HEK293 (cell line): Measurements from ENCODE around the gene OR10G7.

Experiments
- CTCF ChIP-seq: fragments of 450-650 bp; formaldehyde crosslinking; IDR thresholded peaks from 2 replicates; pipeline ENCODE4 v1.5.1; 2016; ENCODE audit warnings: missing biosample characterization, missing genetic modification characterization
- REPIN1 ChIP-seq: fragments of 450-650 bp; formaldehyde crosslinking; IDR thresholded peaks from 2 replicates; pipeline ENCODE4 v1.5.1; 2017; ENCODE audit warnings: missing biosample characterization, missing genetic modification characterization, low read depth
- TSHZ1 ChIP-seq: fragments of 450-650 bp; formaldehyde crosslinking; IDR thresholded peaks from 2 replicates; pipeline ENCODE4 v1.5.1; 2016; ENCODE audit warnings: missing biosample characterization, missing genetic modification characterization, borderline replicate concordance
- WT1 ChIP-seq: fragments of 450-650 bp; formaldehyde crosslinking; IDR thresholded peaks from 2 replicates; pipeline ENCODE4 v1.5.1; 2016; ENCODE audit warnings: missing biosample characterization, missing genetic modification characterization
- ZBTB1 ChIP-seq: fragments of 450-650 bp; formaldehyde crosslinking; IDR thresholded peaks from 2 replicates; pipeline ENCODE4 v1.5.1; 2016; ENCODE audit warnings: missing biosample characterization, missing genetic modification characterization
- ZBTB49 ChIP-seq: fragments of 450-650 bp; formaldehyde crosslinking; IDR thresholded peaks from 2 replicates; pipeline ENCODE4 v1.5.1; 2016; ENCODE audit warnings: missing biosample characterization, missing genetic modification characterization, low read depth
- ZBTB8A ChIP-seq: fragments of 450-650 bp; formaldehyde crosslinking; IDR thresholded peaks from 2 replicates; pipeline ENCODE4 v1.5.1; 2016; ENCODE audit warnings: missing biosample characterization, missing genetic modification characterization
- ZNF175 ChIP-seq: fragments of 450-650 bp; formaldehyde crosslinking; IDR thresholded peaks from 2 replicates; pipeline ENCODE4 v1.5.1; 2016; ENCODE audit warnings: missing biosample characterization, missing genetic modification characterization
- ZNF311 ChIP-seq: fragments of 450-650 bp; formaldehyde crosslinking; IDR thresholded peaks from 2 replicates; pipeline ENCODE4 v1.5.1; 2017; ENCODE audit warnings: missing biosample characterization, missing genetic modification characterization, borderline replicate concordance
- ZNF416 ChIP-seq: fragments of 450-650 bp; formaldehyde crosslinking; IDR thresholded peaks from 2 replicates; pipeline ENCODE4 v1.5.1; 2016; ENCODE audit warnings: missing biosample characterization, missing genetic modification characterization
- ZNF558 ChIP-seq: fragments of 450-650 bp; formaldehyde crosslinking; IDR thresholded peaks from 2 replicates; pipeline ENCODE4 v1.5.1; 2016; ENCODE audit warnings: missing biosample characterization, missing genetic modification characterization
- ZNF629 ChIP-seq: fragments of 450-650 bp; formaldehyde crosslinking; IDR thresholded peaks from 2 replicates; pipeline ENCODE4 v1.5.1; 2017; ENCODE audit warnings: missing biosample characterization, missing genetic modification characterization
- ZNF645 ChIP-seq: fragments of 450-650 bp; formaldehyde crosslinking; IDR thresholded peaks from 2 replicates; pipeline ENCODE4; 2016; ENCODE audit warnings: missing biosample characterization, missing genetic modification characterization

GRCh38 chr11:124081483-124081882 is 40.4 kb upstream of the OR10G7 start:
- no peak for TF ChIP-seq WT1 (tag by site-specific recombination)
- no peak for TF ChIP-seq ZNF416 (tag by site-specific recombination)
- TF ChIP-seq ZNF629 (tag by site-specific recombination) = no peak
- TF ChIP-seq ZNF645 (tag by site-specific recombination) = no peak
- TF ChIP-seq ZBTB8A (tag by site-specific recombination) = no peak
- no peak for TF ChIP-seq ZNF311
- no peak for TF ChIP-seq ZBTB49 (tag by site-specific recombination)
- TF ChIP-seq TSHZ1 (tag by site-specific recombination) = no peak
- no peak for TF ChIP-seq ZBTB1 (tag by site-specific recombination)
- no peak for TF ChIP-seq CTCF
- no peak for TF ChIP-seq ZNF558
- no peak for TF ChIP-seq REPIN1 (tag by site-specific recombination)
- no peak for TF ChIP-seq ZNF175 (tag by site-specific recombination)
